Smooth muscle cell (in vitro differentiated cells): ENCODE measurements around the gene KRTAP19-1. TPM values are rescaled to one million over a fixed set of nuclear protein-coding genes. Genes with fewer than 3 reads are reported as not detected.
A peak's percentile ranks its signal among the peaks of the same experiment; 100 is the strongest.

Experiments
- DNase-seq: peaks from one replicate; lab custom pipeline; 2025; ENCODE audit not compliant: unreplicated experiment; lab: John Stamatoyannopoulos, UW
- H2AFZ ChIP-seq: fragments of 200-600 bp; sonication (generic); 2 replicates; pipeline ENCODE4 v1.6.0; 2016; ENCODE audit warnings: antibody characterized with exemption, low read depth, mild to moderate bottlenecking
- H3F3A ChIP-seq: fragments of 200-600 bp; sonication (generic); 2 replicates; pipeline ENCODE4 v1.6.0; 2017; ENCODE audit warnings: antibody characterized with exemption, low read depth
- H3K27ac ChIP-seq: fragments of 200-600 bp; sonication (generic); 2 replicates; pipeline ENCODE4 v1.5.1; 2016; ENCODE audit warnings: low read depth, mild to moderate bottlenecking
- H3K27me3 ChIP-seq: fragments of 200-600 bp; sonication (generic); 2 replicates; pipeline ENCODE4 v1.6.1; 2016; ENCODE audit warnings: low read depth, mild to moderate bottlenecking
- H3K36me3 ChIP-seq: fragments of 200-600 bp; sonication (generic); 2 replicates; pipeline ENCODE4 v1.5.1; 2016; ENCODE audit warnings: low read depth
- H3K4me1 ChIP-seq: fragments of 200-600 bp; sonication (generic); 2 replicates; pipeline ENCODE4 v1.5.1; 2016; ENCODE audit warnings: low read depth
- H3K4me2 ChIP-seq: fragments of 200-600 bp; sonication (generic); 2 replicates; pipeline ENCODE4 v1.6.0; 2016; ENCODE audit warnings: mild to moderate bottlenecking
- H3K4me3 ChIP-seq: fragments of 200-600 bp; sonication (generic); 2 replicates; pipeline ENCODE4 v1.5.1; 2016; ENCODE audit warnings: mild to moderate bottlenecking
- H3K79me2 ChIP-seq: fragments of 200-600 bp; sonication (generic); 2 replicates; pipeline ENCODE4 v1.6.0; 2016; ENCODE audit warnings: low read depth, mild to moderate bottlenecking
- H3K9ac ChIP-seq: fragments of 200-600 bp; sonication (generic); 2 replicates; pipeline ENCODE4 v1.6.0; 2016; ENCODE audit warnings: low read depth
- H3K9me3 ChIP-seq: fragments of 200-600 bp; sonication (generic); replicated peaks from 2 replicates; pipeline ENCODE4 v1.5.1; 2016; ENCODE audit warnings: low read depth
- H4K20me1 ChIP-seq: fragments of 200-600 bp; sonication (generic); 2 replicates; pipeline ENCODE4 v1.6.0; 2016; ENCODE audit warnings: low read depth
- CTCF ChIP-seq: fragments of 200-600 bp; sonication (generic); IDR thresholded peaks from 2 replicates; pipeline ENCODE4 v1.5.1; 2017; ENCODE audit warnings: borderline replicate concordance, mild to moderate bottlenecking, antibody characterized with exemption; ENCODE audit not compliant: insufficient read depth, poor library complexity, severe bottlenecking
- WGBS: methylation state at CpG from one replicate; pipeline ENCODE4 v1.1.7; 2016; ENCODE audit warnings: low lambda C conversion rate; 5-methylcytosine and 5-hydroxymethylcytosine counted together
- polyA plus RNA-seq: library from polyadenylated mRNA; unstranded; fragments of >200 nt; fragmentation: Nextera tagmentation; extraction: Ambion mirVana; gene quantifications from 2 replicates; pipeline ENCODE4 v1.2.1, GENCODE V29; 2016
- total RNA-seq: library from RNA; depleted of rRNA; stranded (reverse); fragments of >200 nt; gene quantifications from 2 replicates; pipeline ENCODE4 v1.2.3, GENCODE V29; 2014

KRTAP19-1 gene
- total and polyA plus RNA-seq, 2 experiments from 2014 or later: 0.72 TPM; not detected in 1

GRCh38 chr21:30486180-30486579, 6.0 kb upstream of the KRTAP19-1 start:
- H3K79me2 ChIP-seq: no peaks in the 10 kb centered on the region

GRCh38 chr21:30482130-30482529, 2.0 kb upstream of the KRTAP19-1 start:
- WGBS: 71% methylated on average over 2 of the region's 2 CpGs
- H3K9me3 ChIP-seq: no peaks in the 10 kb centered on the region

More at GRCh38 chr21:30486180-30486579, 6.0 kb upstream of the KRTAP19-1 start:
- TF ChIP-seq CTCF: no peak
- no peak for DNase-seq
- H3K36me3 ChIP-seq: no peaks in the 10 kb centered on the region
- no peaks in the 10 kb centered on the region for H3K27me3 ChIP-seq
- H3K4me3 ChIP-seq: no peak overlapping the region
- H3F3A ChIP-seq: no peaks in the 10 kb centered on the region
- H3K9ac ChIP-seq: no peak overlapping the region
- H4K20me1 ChIP-seq: no peaks in the 10 kb centered on the region
- H3K4me2 ChIP-seq: no peak overlapping the region
- no peaks in the 10 kb centered on the region for H3K4me1 ChIP-seq
- H2AFZ ChIP-seq: no peak overlapping the region
- 73% methylated on average over 2 of the region's 2 CpGs for WGBS
- H3K27ac ChIP-seq: no peak overlapping the region
- H3K9me3 ChIP-seq: no peaks in the 10 kb centered on the region

GRCh38 chr21:30479259-30479658, 908 bp downstream of the KRTAP19-1 start:
- no peaks in the 10 kb centered on the region for H3K36me3 ChIP-seq
- no peaks in the 10 kb centered on the region for H3K27me3 ChIP-seq
- no peaks in the 10 kb centered on the region for H3K79me2 ChIP-seq
- no peak for TF ChIP-seq CTCF
- no peak overlapping the region for H3K4me2 ChIP-seq
- H3K4me3 ChIP-seq: no peak overlapping the region
- no peaks in the 10 kb centered on the region for H3K9me3 ChIP-seq
- H3K9ac ChIP-seq: no peak overlapping the region
- H3K27ac ChIP-seq: peak overlapping the region; percentile 70
- H2AFZ ChIP-seq: no peak overlapping the region
- H3F3A ChIP-seq: no peaks in the 10 kb centered on the region
- DNase-seq: no peak
- H3K4me1 ChIP-seq: no peaks in the 10 kb centered on the region
- WGBS: 77% methylated on average over 4 of the region's 4 CpGs
- H4K20me1 ChIP-seq: no peaks in the 10 kb centered on the region

More at GRCh38 chr21:30482130-30482529, 2.0 kb upstream of the KRTAP19-1 start:
- no peak for TF ChIP-seq CTCF
- Histone ChIP-seq H3K9ac (no peak overlapping the region), H4K20me1 (no peaks in the 10 kb centered on the region), H3K4me3 (no peak overlapping the region), H2AFZ (no peak overlapping the region), H3K4me1 (no peaks in the 10 kb centered on the region), H3K27ac (no peak overlapping the region), H3K79me2 (no peaks in the 10 kb centered on the region), H3F3A (no peaks in the 10 kb centered on the region), H3K4me2 (no peak overlapping the region), H3K36me3 (no peaks in the 10 kb centered on the region), H3K27me3 (no peaks in the 10 kb centered on the region)
- DNase-seq: no peak

GRCh38 chr21:30478004-30478403, 2.2 kb downstream of the KRTAP19-1 start:
- WGBS: 24% methylated on average over 3 of the region's 3 CpGs
- H3K79me2 ChIP-seq: no peaks in the 10 kb centered on the region
- no peak for DNase-seq
- H3K4me1 ChIP-seq: no peaks in the 10 kb centered on the region
- no peaks in the 10 kb centered on the region for H4K20me1 ChIP-seq
- H3K9me3 ChIP-seq: no peaks in the 10 kb centered on the region
- H2AFZ ChIP-seq: peak overlapping the region; percentile 20
- H3K4me3 ChIP-seq: no peak overlapping the region
- TF ChIP-seq CTCF: no peak
- no peaks in the 10 kb centered on the region for H3F3A ChIP-seq
- peak overlapping the region; percentile 46 for H3K4me2 ChIP-seq
- H3K9ac ChIP-seq: no peak overlapping the region
- H3K27ac ChIP-seq: peak overlapping the region; percentile 70
- H3K36me3 ChIP-seq: no peaks in the 10 kb centered on the region
- no peaks in the 10 kb centered on the region for H3K27me3 ChIP-seq
